Measurements from ENCODE around the gene TRAPPC14.
A peak's percentile ranks its signal among the peaks of the same experiment; 100 is the strongest.

Gene TRAPPC14

DNA sequence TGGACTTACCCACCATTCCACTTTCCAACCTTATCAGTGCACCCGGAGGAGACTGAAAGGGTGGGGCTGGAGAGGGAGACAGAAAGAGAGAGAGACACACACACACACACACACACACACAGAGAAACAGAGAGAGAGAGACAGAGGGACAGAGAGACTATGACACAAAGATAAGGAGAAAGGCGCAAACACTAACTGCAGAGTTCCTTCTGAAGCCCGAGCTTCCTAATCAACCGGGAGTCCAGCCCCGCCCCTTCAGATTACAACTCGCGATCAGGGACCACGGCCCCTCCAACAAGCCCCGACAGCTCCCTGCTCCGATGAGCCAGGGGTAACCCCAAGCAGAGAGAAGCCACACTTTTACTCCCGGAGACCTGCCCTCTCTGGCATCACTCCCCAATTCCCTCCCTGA is 9.4 kb upstream of the TRAPPC14 start:
- H3K4me3 ChIP-seq (ENCODE audit: low read depth, low read length): peak overlapping the region; percentile 27
- TF ChIP-seq, protein P1, sequence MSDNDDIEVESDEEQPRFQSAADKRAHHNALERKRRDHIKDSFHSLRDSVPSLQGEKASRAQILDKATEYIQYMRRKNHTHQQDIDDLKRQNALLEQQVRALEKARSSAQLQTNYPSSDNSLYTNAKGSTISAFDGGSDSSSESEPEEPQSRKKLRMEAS (IDR thresholded peaks at IDR 0.05; ENCODE audit: low read depth, low read length): no peak
- TF ChIP-seq POLR2A (IDR thresholded peaks at IDR 0.05; ENCODE audit: extremely low read depth, insufficient read length): no peak
- TF ChIP-seq MYC (IDR thresholded peaks at IDR 0.05; ENCODE audit: low read depth, low read length): no peak
- TF ChIP-seq, protein P2, sequence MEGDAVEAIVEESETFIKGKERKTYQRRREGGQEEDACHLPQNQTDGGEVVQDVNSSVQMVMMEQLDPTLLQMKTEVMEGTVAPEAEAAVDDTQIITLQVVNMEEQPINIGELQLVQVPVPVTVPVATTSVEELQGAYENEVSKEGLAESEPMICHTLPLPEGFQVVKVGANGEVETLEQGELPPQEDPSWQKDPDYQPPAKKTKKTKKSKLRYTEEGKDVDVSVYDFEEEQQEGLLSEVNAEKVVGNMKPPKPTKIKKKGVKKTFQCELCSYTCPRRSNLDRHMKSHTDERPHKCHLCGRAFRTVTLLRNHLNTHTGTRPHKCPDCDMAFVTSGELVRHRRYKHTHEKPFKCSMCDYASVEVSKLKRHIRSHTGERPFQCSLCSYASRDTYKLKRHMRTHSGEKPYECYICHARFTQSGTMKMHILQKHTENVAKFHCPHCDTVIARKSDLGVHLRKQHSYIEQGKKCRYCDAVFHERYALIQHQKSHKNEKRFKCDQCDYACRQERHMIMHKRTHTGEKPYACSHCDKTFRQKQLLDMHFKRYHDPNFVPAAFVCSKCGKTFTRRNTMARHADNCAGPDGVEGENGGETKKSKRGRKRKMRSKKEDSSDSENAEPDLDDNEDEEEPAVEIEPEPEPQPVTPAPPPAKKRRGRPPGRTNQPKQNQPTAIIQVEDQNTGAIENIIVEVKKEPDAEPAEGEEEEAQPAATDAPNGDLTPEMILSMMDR (IDR thresholded peaks at IDR 0.05; ENCODE audit: low read depth, low read length): no peak
- DNase-seq (ENCODE audit: low read depth): peak; percentile 23

DNA sequence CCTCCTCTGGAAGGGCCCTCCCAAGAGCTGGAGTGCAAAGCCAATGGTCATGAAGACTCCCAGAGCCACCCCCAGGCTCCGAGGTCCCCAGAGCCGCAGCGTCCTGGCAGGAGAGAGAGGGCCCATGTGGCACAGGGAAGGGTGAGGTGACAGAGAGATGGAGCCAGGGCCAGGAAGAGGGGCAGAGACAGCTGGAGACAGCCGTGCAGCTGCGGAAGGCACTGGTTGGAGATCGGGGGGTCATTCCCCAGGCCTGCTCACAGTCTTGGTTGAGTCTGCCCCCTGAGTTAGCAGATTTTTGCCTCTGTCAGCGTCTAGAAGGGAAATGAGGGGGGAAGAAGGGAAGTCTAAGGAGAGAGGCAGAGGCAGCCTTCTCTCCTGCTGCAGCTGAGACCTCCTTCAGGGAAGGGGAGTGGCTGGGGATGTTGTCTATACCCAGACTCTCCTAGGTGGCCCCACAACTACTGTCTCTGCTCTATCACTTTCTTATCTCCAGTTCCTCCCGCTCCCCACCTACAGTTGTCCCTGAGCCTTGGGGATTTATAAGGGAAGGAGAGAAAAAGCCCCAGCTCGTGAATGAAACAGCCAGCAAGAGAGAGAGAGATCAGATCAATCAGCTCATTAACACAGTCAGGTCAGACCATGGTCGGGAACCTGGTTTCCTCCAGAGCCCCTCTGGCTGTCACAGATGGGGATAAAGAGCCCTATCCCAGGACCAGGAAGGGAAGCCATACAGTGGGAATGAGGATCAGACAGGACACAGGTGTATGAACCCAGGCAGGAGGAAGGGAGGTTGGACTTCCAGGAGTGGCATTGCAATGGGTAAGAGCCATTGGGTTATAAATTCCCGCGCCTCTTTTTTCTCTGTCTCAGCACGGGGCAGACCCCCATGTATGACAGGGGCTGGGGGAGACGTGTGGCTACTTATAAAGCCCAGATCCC is 8.7 kb upstream of the TRAPPC14 start:
- no peak overlapping the region for H3K4me3 ChIP-seq (ENCODE audit: low read depth, low read length)
- TF ChIP-seq MYC (IDR thresholded peaks at IDR 0.05; ENCODE audit: low read depth, low read length): no peak
- TF ChIP-seq POLR2A (IDR thresholded peaks at IDR 0.05; ENCODE audit: extremely low read depth, insufficient read length): no peak
- TF ChIP-seq, protein P2 (IDR thresholded peaks at IDR 0.05; ENCODE audit: low read depth, low read length): no peak
- TF ChIP-seq, protein P1 (IDR thresholded peaks at IDR 0.05; ENCODE audit: low read depth, low read length): no peak
- peak; percentile 10 for DNase-seq (ENCODE audit: low read depth)

DNA sequence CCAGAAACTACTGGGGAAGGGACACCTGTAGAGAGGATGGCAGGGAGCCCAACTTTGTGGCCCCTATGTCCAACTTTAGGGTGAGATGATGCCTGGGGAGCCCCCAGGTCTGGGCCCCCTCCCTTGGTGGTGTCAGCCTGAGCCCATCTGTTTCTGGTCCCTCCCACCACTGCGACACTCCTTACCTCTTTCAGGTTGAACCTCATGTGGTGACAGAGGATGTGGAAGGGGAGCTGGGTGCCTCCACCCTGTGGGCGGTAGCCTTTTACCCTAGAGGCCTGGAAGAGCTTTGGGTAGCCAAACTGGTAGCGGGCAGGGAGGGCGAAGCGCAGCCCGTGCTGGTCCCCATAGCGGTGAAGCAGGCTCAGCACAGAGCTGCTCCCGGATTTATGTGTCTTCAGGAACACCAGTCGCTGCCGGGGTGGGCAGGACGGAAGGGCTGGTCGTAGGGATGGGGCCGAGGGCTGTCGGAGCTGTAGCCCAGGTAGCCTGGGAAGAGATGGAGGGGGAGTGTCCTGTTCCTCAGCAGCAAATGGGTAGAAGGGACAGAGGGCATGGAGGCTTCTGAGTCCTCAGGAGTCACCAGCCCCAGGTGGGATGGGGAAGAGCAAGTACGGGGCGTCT is 7.9 kb upstream of the TRAPPC14 start:
- TF ChIP-seq POLR2A (IDR thresholded peaks at IDR 0.05; ENCODE audit: extremely low read depth, insufficient read length) (no peak), MYC (IDR thresholded peaks at IDR 0.05; ENCODE audit: low read depth, low read length) (no peak)
- TF ChIP-seq, protein P1 (IDR thresholded peaks at IDR 0.05; ENCODE audit: low read depth, low read length): no peak
- TF ChIP-seq, protein P2 (IDR thresholded peaks at IDR 0.05; ENCODE audit: low read depth, low read length): no peak
- peak; percentile 8 for DNase-seq (ENCODE audit: low read depth)
- no peak overlapping the region for H3K4me3 ChIP-seq (ENCODE audit: low read depth, low read length)

DNA sequence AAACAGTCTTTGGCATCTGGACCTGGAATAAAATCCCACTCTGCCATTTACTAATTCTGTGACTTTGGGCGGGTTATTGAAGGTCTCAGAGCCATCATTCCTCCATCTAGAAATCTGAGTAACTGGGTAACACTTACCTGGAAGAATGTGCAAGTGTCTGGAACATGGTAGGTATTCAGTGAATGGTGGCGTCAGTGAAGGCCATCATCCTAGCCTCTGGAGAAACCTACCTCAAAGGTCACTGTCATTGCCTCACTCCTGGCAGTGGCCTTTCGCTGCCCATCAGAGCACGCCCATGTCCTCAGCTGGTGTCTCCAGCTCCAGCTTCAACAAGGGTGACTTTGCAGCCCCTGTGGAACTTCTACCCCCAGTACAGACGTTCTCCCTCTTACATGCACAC is 5.3 kb upstream of the TRAPPC14 start:
- H3K4me3 ChIP-seq (ENCODE audit: low read depth, low read length): no peak overlapping the region
- TF ChIP-seq MYC (IDR thresholded peaks at IDR 0.05; ENCODE audit: low read depth, low read length) (no peak), POLR2A (IDR thresholded peaks at IDR 0.05; ENCODE audit: extremely low read depth, insufficient read length) (no peak)
- TF ChIP-seq, protein P1 (IDR thresholded peaks at IDR 0.05; ENCODE audit: low read depth, low read length): no peak
- TF ChIP-seq, protein P2 (IDR thresholded peaks at IDR 0.05; ENCODE audit: low read depth, low read length): no peak
- DNase-seq (ENCODE audit: low read depth): no peak

DNA sequence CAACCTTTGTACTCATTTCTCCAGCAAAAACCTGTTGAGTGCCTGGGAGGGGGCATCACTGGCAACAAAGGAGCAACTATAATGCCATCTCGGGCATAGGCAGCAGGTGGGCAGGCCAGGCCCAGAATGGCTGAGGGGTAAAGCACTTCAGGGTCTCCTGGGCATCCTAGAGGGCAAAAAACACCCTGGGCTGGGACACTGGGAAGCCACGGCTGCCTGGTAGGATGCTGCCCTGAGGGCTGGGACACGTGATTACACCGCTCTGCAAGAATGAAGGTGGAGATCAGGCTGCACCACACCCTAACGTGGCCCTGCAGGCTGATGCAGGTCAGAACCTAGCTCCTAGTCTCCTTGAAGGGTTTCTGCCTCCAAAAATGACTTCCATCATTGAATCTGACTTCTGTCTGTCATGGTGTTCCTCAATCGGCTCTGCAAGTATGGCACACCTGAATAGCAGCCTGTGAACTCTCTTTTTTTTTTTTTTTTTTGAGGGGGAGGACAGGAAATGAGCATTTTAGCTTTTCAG is 4.5 kb upstream of the TRAPPC14 start:
- H3K4me3 ChIP-seq (ENCODE audit: low read depth, low read length): no peak overlapping the region
- peak; percentile 7 for DNase-seq (ENCODE audit: low read depth)
- TF ChIP-seq, protein P2 (IDR thresholded peaks at IDR 0.05; ENCODE audit: low read depth, low read length): no peak
- no peak for TF ChIP-seq MYC (IDR thresholded peaks at IDR 0.05; ENCODE audit: low read depth, low read length)
- TF ChIP-seq, protein P1 (IDR thresholded peaks at IDR 0.05; ENCODE audit: low read depth, low read length): no peak
- no peak for TF ChIP-seq POLR2A (IDR thresholded peaks at IDR 0.05; ENCODE audit: extremely low read depth, insufficient read length)
